GM19467 (cell line): ENCODE measurements around the gene DLGAP1.

Experiments
- ATAC-seq: cut with Tn5 transposase; IDR thresholded peaks from one replicate; pipeline ENCODE4 v1.9.1; 2021; ENCODE audit warnings: mild to moderate bottlenecking, moderate library complexity; ENCODE audit not compliant: unreplicated experiment

DLGAP1 gene

GRCh38 chr18:4245456-4245855 lies 209.7 kb downstream of the DLGAP1 start:
- no peak for ATAC-seq

GRCh38 chr18:4242431-4243161 lies 212.5 kb downstream of the DLGAP1 start:
- no peak for ATAC-seq

GRCh38 chr18:4241090-4241617 lies 214.0 kb downstream of the DLGAP1 start:
- ATAC-seq = no peak

- no peak for ATAC-seq
These were observed 216.1 kb downstream of the DLGAP1 start for GRCh38 chr18:4238966-4239365.

- no peak for ATAC-seq
These were observed 217.5 kb downstream of the DLGAP1 start for GRCh38 chr18:4237664-4238041.

GRCh38 chr18:4236940-4237663 lies 218.0 kb downstream of the DLGAP1 start:
- ATAC-seq = no peak

- ATAC-seq = no peak
These were observed 221.6 kb downstream of the DLGAP1 start for GRCh38 chr18:4233468-4233867.

GRCh38 chr18:4232656-4233055 lies 222.5 kb downstream of the DLGAP1 start:
- no peak for ATAC-seq

GRCh38 chr18:4231260-4231659 lies 223.8 kb downstream of the DLGAP1 start:
- ATAC-seq = no peak

GRCh38 chr18:4230450-4231168 lies 224.5 kb downstream of the DLGAP1 start:
- ATAC-seq = no peak

- no peak for ATAC-seq
These were observed 230.9 kb downstream of the DLGAP1 start for GRCh38 chr18:4224031-4224704.

GRCh38 chr18:4211111-4211837 lies 243.8 kb downstream of the DLGAP1 start:
- ATAC-seq = no peak

GRCh38 chr18:4208366-4208765 lies 246.7 kb downstream of the DLGAP1 start:
- ATAC-seq = no peak

- no peak for ATAC-seq
These were observed 247.6 kb downstream of the DLGAP1 start for GRCh38 chr18:4207383-4207985.

- ATAC-seq = no peak
These were observed 250.7 kb downstream of the DLGAP1 start for GRCh38 chr18:4204438-4204720.

- ATAC-seq = no peak
These were observed 251.3 kb downstream of the DLGAP1 start for GRCh38 chr18:4203568-4204437.

- no peak for ATAC-seq
These were observed 254.7 kb downstream of the DLGAP1 start for GRCh38 chr18:4200399-4200798.

GRCh38 chr18:4198956-4199355 lies 256.2 kb downstream of the DLGAP1 start:
- ATAC-seq = no peak

- no peak for ATAC-seq
These were observed 258.8 kb downstream of the DLGAP1 start for GRCh38 chr18:4196351-4196750.
